T-cell (primary cell): ENCODE data around the gene PLEKHH2. TPM values are rescaled to one million over a fixed set of nuclear protein-coding genes. Genes with fewer than 3 reads are reported as not detected.

Experiments
- ATAC-seq, 4 experiments: fragments of 200-7000 bp in 3 of 4; fragments of 150-1000 bp in 1 of 4; cut with Tn5 transposase; replicated peaks in 1 of 4; 1 replicate in 3 of 4; 2 replicates in 1 of 4; pipeline ENCODE4 v1.10.0; 2021; ENCODE audit warnings: moderate library complexity in 3 of 4, mild to moderate bottlenecking in 2 of 4, moderate number of reproducible peaks in 1 of 4
- CTCF ChIA-PET, 2 donors: fragments of 300-600 bp; sonication (Branson Sonifier 250); formaldehyde crosslinking; loops; one replicate each; lab custom pipeline; 2022; ENCODE audit warnings: antibody characterized with exemption in 2 of 2; lab: Charles Lee
- POLR2A ChIA-PET, 2 donors: fragments of 300-600 bp; sonication (Branson Sonifier 250); formaldehyde crosslinking; loops; one replicate each; lab custom pipeline; 2022; ENCODE audit warnings: antibody characterized with exemption in 2 of 2; lab: Charles Lee
- DNase-seq, 35 experiments: peaks; one replicate each; pipeline versions ENCODE4 v3.0.0 to v3.0.0-alpha.2; 2013 to 2023
- H3K27ac ChIP-seq: one replicate; pipeline ENCODE4 v1.5.1; 2013; ENCODE audit warnings: low read length
- H3K27me3 ChIP-seq, 2 experiments: replicated peaks in 1 of 2; 1 replicate in 1 of 2; 2 replicates in 1 of 2; pipeline versions ENCODE4 v1.6.1 to v1.7.0; 2013; ENCODE audit warnings: low read length in 1 of 2, mixed read lengths in 1 of 2; ENCODE audit not compliant: control insufficient read depth in 2 of 2, insufficient read depth in 2 of 2; ENCODE audit errors: extremely low read depth in 1 of 2
- H3K36me3 ChIP-seq, 2 donors: 1 replicate in 1 of 2; 2 replicates in 1 of 2; pipeline versions ENCODE4 v1.6.1 to v1.7.0; 2013; ENCODE audit warnings: low read length in 1 of 2; ENCODE audit not compliant: control insufficient read depth in 2 of 2, insufficient read depth in 1 of 2; ENCODE audit errors: extremely low read depth in 1 of 2
- H3K4me1 ChIP-seq, 2 experiments: 1 replicate in 1 of 2; 2 replicates in 1 of 2; pipeline versions ENCODE4 v1.6.1 to v1.7.0; 2013; ENCODE audit warnings: low read length in 2 of 2, mixed read lengths in 1 of 2; ENCODE audit not compliant: insufficient read depth in 2 of 2, control insufficient read depth in 1 of 2; ENCODE audit errors: extremely low read depth in 1 of 2
- H3K4me3 ChIP-seq, 2 donors: 1 replicate in 1 of 2; 2 replicates in 1 of 2; pipeline versions ENCODE4 v1.5.1 to v1.7.0; 2013; ENCODE audit warnings: mild to moderate bottlenecking in 2 of 2, low read length in 1 of 2, moderate library complexity in 1 of 2; ENCODE audit not compliant: control insufficient read depth in 1 of 2; ENCODE audit errors: extremely low read depth in 1 of 2
- H3K9me3 ChIP-seq: 2 replicates; pipeline ENCODE4 v1.7.0; 2013
- H3K27ac Mint-ChIP-seq, 2 donors: one replicate each; pipeline ENCODE4 v1.8.0; 2020 to 2021; ENCODE audit warnings: mild to moderate bottlenecking in 2 of 2, mixed read lengths in 2 of 2
- H3K27me3 Mint-ChIP-seq, 2 donors: one replicate each; pipeline ENCODE4 v1.8.0; 2021 to 2022; ENCODE audit warnings: mixed read lengths in 2 of 2
- H3K36me3 Mint-ChIP-seq: one replicate; pipeline ENCODE4 v1.8.0; 2021; ENCODE audit warnings: mixed read lengths
- H3K4me1 Mint-ChIP-seq, 3 donors: one replicate each; pipeline ENCODE4 v1.8.0; 2020 to 2022; ENCODE audit warnings: mixed read lengths in 3 of 3, mild to moderate bottlenecking in 1 of 3
- H3K4me3 Mint-ChIP-seq, 3 donors: one replicate each; pipeline ENCODE4 v1.8.0; 2020 to 2022; ENCODE audit warnings: mild to moderate bottlenecking in 3 of 3, mixed read lengths in 3 of 3, moderate library complexity in 3 of 3
- H3K9me3 Mint-ChIP-seq, 3 donors: one replicate each; pipeline ENCODE4 v1.8.0; 2020 to 2022; ENCODE audit warnings: mixed read lengths in 3 of 3
- WGBS: methylation state at CpG from one replicate; pipeline ENCODE4 v1.1.5; 2013; ENCODE audit warnings: missing lambda C conversion rate; ENCODE audit not compliant: insufficient coverage; 5-methylcytosine and 5-hydroxymethylcytosine counted together
- total RNA-seq, 35 experiments: library from RNA in 6 of 35; stranded (reverse) in 6 of 35; fragments of 120-200 nt in 1 of 35; gene quantifications; one replicate each; pipeline versions ENCODE4 v1.2.1 to v1.2.4 and lab custom pipeline; 2013 to 2026

Gene PLEKHH2
- total RNA-seq, 5 donors from 2014 or later (not counting 1 experiment from before 2014, with no cell fraction given): 0.96 to 3.1 (median 2.2) TPM

DNA sequence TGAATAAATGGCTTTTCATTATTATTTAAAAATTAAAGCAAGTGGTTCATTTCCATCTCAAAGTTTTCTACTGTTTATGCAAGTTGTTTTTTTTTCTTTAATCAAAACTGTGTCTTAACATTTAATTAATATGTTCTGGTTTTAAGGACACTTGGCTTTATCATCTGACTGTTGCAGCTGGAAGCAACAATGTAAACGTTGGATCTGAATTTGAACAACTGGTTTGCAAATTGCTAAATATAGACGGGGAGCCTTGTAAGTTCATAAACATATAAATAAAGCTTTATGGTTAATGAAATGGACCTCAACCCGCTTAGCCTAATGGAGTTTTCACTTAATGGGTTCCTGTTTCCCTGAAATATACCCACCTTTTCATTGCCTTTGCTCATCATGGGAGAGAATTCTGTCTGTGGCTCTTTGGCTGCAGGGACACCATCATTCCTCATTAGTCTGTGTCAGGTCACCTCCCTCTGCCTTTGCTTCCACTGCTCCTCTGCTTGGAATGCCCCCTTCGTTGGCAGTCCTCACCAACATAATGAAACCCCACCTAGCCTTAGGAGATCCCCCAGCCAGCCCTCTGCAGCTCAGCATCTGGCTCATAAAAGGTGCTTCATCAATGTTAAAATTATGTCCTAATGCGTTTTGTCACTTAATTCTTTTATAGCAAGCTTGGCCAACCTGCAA, 92.6 kb downstream of the PLEKHH2 start:
- CTCF ChIA-PET: no interaction called here
- Histone ChIP-seq H3K4me1 (no peaks in the 10 kb centered on the region), H3K27ac (no peak overlapping the region), H3K36me3 (no peaks in the 10 kb centered on the region), H3K4me3 (no peak overlapping the region), H3K27me3 (no peaks in the 10 kb centered on the region), H3K9me3 (no peaks in the 10 kb centered on the region)
- Mint-ChIP-seq H3K36me3 (peaks cover 6% of the 10 kb centered on the region), H3K9me3 (no peaks in the 10 kb centered on the region), H3K27me3 (peaks cover 0 to 8% of the 10 kb centered on the region in 2 donors), H3K4me3 (no peak overlapping the region), H3K27ac (no peak overlapping the region), H3K4me1 (no peaks in the 10 kb centered on the region)
- 20% methylated on average over 1 of the region's 5 CpGs for WGBS
- DNase-seq (no peak), ATAC-seq (no peak)
- POLR2A ChIA-PET: no interaction called here

GRCh38 chr2:43731211-43731610, 94.2 kb downstream of the PLEKHH2 start:
- ChIA-PET CTCF (no interaction called here), POLR2A (no interaction called here)
- H3K27me3 ChIP-seq: no peaks in the 10 kb centered on the region
- DNase-seq (no peak), ATAC-seq (no peak)
- H3K27me3 Mint-ChIP-seq: peaks cover 2 to 8% of the 10 kb centered on the region in 2 donors
- WGBS: no CpG with 5 or more reads among the region's 1 CpG
- no peak overlapping the region for H3K27ac Mint-ChIP-seq
- no peaks in the 10 kb centered on the region for H3K4me1 Mint-ChIP-seq
- H3K4me3 Mint-ChIP-seq: no peak overlapping the region
- no peaks in the 10 kb centered on the region for H3K9me3 ChIP-seq
- no peak overlapping the region for H3K27ac ChIP-seq
- H3K9me3 Mint-ChIP-seq: no peaks in the 10 kb centered on the region
- no peak overlapping the region for H3K4me3 ChIP-seq
- H3K36me3 ChIP-seq: no peaks in the 10 kb centered on the region
- H3K4me1 ChIP-seq: no peaks in the 10 kb centered on the region
- H3K36me3 Mint-ChIP-seq: peaks cover 6% of the 10 kb centered on the region

DNA sequence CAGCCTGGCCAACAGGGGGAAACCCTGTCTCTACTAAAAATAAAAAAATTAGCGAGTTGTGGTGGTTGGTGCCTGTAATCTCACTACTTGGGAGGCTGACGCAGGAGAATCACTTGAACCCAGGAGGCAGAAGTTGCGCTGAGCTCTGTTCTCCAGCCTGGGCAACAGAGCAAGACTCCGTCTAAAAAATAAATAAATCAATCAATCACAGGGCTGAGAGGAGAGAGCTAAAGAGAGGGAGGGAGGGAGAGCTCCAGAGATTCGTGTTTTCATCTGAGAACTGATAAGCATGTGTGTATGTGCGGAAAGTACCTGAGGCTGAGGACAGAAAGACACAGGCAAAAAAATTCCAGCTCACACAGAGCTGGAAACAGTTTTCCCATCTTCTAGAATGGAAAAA, 99.6 kb downstream of the PLEKHH2 start:
- Histone ChIP-seq H3K4me3 (no peak overlapping the region), H3K27me3 (no peaks in the 10 kb centered on the region), H3K36me3 (no peaks in the 10 kb centered on the region), H3K9me3 (no peaks in the 10 kb centered on the region), H3K27ac (no peak overlapping the region), H3K4me1 (no peaks in the 10 kb centered on the region)
- no peak overlapping the region for H3K27ac Mint-ChIP-seq
- peaks cover 6% of the 10 kb centered on the region for H3K36me3 Mint-ChIP-seq
- no peak overlapping the region for H3K4me3 Mint-ChIP-seq
- no peaks in the 10 kb centered on the region for H3K9me3 Mint-ChIP-seq
- WGBS: no CpG with 5 or more reads among the region's 6 CpGs
- H3K27me3 Mint-ChIP-seq: peaks cover 6 to 12% of the 10 kb centered on the region in 2 donors
- no peak for DNase-seq
- no peaks in the 10 kb centered on the region for H3K4me1 Mint-ChIP-seq
- ATAC-seq: no peak
- ChIA-PET CTCF (no interaction called here), POLR2A (no interaction called here)

DNA sequence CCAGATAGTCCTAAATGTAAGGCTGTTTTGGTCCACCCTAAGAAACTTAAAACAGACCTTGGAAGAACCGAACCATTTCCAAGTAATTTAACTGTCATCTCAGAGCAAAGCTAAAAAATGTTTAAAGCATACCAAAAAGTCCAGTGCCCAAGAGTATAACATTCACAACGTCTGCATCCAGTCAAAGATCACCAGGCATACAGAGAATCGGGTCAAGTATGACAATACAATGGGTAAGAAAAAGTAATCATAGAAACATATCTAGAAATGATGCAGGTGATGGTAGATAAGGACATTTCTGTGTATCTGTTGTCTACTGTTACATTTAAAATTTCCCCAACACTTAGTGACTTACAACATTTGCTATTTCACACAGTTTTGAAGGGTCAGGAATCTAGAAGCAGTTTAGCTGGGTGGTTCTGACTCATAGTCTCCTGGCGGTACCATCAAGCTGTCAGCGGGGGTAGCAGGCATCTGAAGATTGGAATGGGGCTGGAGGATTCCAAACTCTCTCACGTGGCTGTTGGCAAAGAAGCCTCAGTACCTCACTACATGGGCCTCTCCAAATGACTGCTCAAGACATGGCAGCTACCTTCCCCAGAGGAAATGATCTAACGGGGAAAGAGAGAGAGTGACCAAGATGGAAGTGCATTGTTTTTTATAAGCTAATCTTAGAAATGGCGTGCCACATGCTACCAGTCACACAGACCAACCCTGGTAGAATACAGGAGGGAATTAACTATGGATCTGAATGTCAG, 100.2 kb downstream of the PLEKHH2 start:
- CTCF ChIA-PET: no interaction called here
- H3K27ac ChIP-seq: no peak overlapping the region
- DNase-seq (no peak), ATAC-seq (no peak)
- no peaks in the 10 kb centered on the region for H3K4me1 ChIP-seq
- Mint-ChIP-seq H3K9me3 (no peaks in the 10 kb centered on the region), H3K27me3 (peaks cover 6 to 11% of the 10 kb centered on the region in 2 donors), H3K36me3 (peaks cover 5% of the 10 kb centered on the region), H3K27ac (no peak overlapping the region), H3K4me1 (no peaks in the 10 kb centered on the region), H3K4me3 (no peak overlapping the region)
- POLR2A ChIA-PET: no interaction called here
- no peaks in the 10 kb centered on the region for H3K9me3 ChIP-seq
- no peaks in the 10 kb centered on the region for H3K36me3 ChIP-seq
- no peak overlapping the region for H3K4me3 ChIP-seq
- no peaks in the 10 kb centered on the region for H3K27me3 ChIP-seq
- WGBS: no CpG with 5 or more reads among the region's 8 CpGs

DNA sequence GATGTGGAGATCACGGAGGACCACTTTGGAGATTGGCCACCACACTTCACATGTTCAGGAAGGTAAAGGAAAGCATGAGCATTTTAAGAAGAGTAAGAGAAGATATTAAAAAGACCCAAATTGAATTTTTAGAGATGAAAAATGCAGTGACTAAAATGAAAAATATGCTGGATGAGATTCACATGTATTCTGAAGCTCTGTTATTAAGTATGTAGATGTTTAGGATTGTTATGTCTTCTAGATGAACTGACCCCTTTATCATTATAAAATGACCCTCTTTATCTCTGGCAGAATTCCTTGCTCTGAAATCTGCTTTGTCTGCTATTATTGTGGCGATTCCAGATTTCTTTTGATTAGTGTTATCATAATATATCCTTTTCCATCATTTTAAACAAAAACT, 100.8 kb downstream of the PLEKHH2 start:
- Histone ChIP-seq H3K4me1 (no peaks in the 10 kb centered on the region), H3K27me3 (no peaks in the 10 kb centered on the region), H3K9me3 (no peaks in the 10 kb centered on the region), H3K27ac (no peak overlapping the region), H3K36me3 (no peaks in the 10 kb centered on the region), H3K4me3 (no peak overlapping the region)
- CTCF ChIA-PET: no interaction called here
- no peak for ATAC-seq
- no peak overlapping the region for H3K27ac Mint-ChIP-seq
- no peaks in the 10 kb centered on the region for H3K9me3 Mint-ChIP-seq
- H3K27me3 Mint-ChIP-seq: peaks cover 6 to 8% of the 10 kb centered on the region in 2 donors
- H3K36me3 Mint-ChIP-seq: no peaks in the 10 kb centered on the region
- DNase-seq: no peak
- no peaks in the 10 kb centered on the region for H3K4me1 Mint-ChIP-seq
- no CpG with 5 or more reads among the region's 2 CpGs for WGBS
- no peak overlapping the region for H3K4me3 Mint-ChIP-seq
- POLR2A ChIA-PET: no interaction called here

GRCh38 chr2:43738257-43738656, 101.2 kb downstream of the PLEKHH2 start:
- Mint-ChIP-seq H3K4me3 (no peak overlapping the region), H3K9me3 (no peaks in the 10 kb centered on the region), H3K27ac (no peak overlapping the region), H3K4me1 (no peaks in the 10 kb centered on the region), H3K36me3 (no peaks in the 10 kb centered on the region), H3K27me3 (peaks cover 6 to 8% of the 10 kb centered on the region in 2 donors)
- DNase-seq (no peak), ATAC-seq (no peak)
- no peak overlapping the region for H3K27ac ChIP-seq
- no peaks in the 10 kb centered on the region for H3K27me3 ChIP-seq
- no CpG with 5 or more reads among the region's 2 CpGs for WGBS
- no peaks in the 10 kb centered on the region for H3K4me1 ChIP-seq
- POLR2A ChIA-PET: no interaction called here
- CTCF ChIA-PET: no interaction called here
- no peak overlapping the region for H3K4me3 ChIP-seq
- no peaks in the 10 kb centered on the region for H3K36me3 ChIP-seq
- no peaks in the 10 kb centered on the region for H3K9me3 ChIP-seq
